Coronary artery (tissue), 2 donors: ENCODE results near the gene SLC13A5.

ENCODE experiments used
- DNase-seq: peaks from one replicate; pipeline ENCODE4 v3.0.0-alpha.2; 2017; ENCODE audit warnings: low spot score
- H3K27ac ChIP-seq, 2 donors: fragments of 200-600 bp; sonication (generic); one replicate each; pipeline ENCODE4 v1.5.1; 2016 to 2019
- H3K4me3 ChIP-seq: fragments of 200-600 bp; sonication (generic); 2 replicates; pipeline ENCODE4 v1.5.1; 2016; ENCODE audit warnings: mild to moderate bottlenecking, moderate library complexity
- TF ChIP-seq, protein P1 (sequence below): fragments of 200-600 bp; sonication (generic); IDR thresholded peaks from one replicate; pipeline ENCODE4 v1.5.1; 2019; ENCODE audit warnings: antibody characterized with exemption

SLC13A5 gene

DNA sequence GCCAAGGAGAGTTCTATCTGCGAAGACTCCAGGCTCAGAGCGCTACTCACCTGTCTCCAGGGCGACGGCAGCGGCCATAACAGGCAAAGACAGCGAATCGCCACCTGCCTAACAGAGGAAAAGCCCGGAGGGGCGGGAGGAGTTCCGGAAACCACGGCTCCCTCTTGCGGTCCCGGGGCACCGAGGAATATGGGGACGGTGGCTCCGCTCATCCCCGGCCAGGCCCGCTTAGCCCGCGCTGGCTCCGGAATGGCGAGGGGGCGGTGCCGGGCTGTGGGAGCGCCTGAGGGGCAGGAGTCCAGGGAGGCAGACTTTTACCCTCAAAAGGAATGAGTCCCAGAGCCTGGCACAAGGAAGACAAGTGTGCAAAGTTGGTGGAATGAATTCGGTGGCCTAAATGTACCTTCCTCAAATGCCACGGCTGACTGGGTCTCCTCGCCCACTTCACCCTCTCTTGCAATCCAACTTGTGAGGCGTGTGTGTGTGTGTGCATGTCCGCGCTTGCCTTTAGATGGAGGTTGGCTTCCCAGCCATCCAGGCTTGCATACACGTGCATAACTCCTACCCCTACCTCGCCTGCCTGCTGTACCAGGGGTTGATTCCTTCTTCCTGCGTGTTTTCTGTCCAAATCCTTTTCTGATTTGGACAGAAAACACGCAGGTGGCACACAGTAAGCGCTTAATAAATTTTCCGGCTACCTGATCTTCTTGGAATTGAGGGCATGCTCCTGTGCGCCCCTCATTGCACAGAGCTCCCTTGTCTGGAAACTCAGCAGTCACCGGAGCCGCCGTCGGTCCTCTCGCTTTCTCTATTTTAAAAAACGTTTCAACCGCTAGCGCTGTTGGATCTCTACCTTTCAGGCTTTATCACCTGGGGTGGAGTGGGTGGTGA, 58.1 kb downstream of the SLC13A5 start:
- H3K27ac ChIP-seq = no peak overlapping the region
- TF ChIP-seq, protein P1, sequence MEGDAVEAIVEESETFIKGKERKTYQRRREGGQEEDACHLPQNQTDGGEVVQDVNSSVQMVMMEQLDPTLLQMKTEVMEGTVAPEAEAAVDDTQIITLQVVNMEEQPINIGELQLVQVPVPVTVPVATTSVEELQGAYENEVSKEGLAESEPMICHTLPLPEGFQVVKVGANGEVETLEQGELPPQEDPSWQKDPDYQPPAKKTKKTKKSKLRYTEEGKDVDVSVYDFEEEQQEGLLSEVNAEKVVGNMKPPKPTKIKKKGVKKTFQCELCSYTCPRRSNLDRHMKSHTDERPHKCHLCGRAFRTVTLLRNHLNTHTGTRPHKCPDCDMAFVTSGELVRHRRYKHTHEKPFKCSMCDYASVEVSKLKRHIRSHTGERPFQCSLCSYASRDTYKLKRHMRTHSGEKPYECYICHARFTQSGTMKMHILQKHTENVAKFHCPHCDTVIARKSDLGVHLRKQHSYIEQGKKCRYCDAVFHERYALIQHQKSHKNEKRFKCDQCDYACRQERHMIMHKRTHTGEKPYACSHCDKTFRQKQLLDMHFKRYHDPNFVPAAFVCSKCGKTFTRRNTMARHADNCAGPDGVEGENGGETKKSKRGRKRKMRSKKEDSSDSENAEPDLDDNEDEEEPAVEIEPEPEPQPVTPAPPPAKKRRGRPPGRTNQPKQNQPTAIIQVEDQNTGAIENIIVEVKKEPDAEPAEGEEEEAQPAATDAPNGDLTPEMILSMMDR = no peak
- H3K4me3 ChIP-seq = peak overlapping the region; percentile 27
- no peak for DNase-seq

- H3K4me3 ChIP-seq = peak overlapping the region; percentile 70
- TF ChIP-seq, protein P1 = no peak
- peak overlapping the region; percentile 40 to 49 for H3K27ac ChIP-seq
- no peak for DNase-seq
Measured at GRCh38 chr17:6651919-6652452, 61.2 kb downstream of the SLC13A5 start.

- DNase-seq = peak; percentile 97
- H3K27ac ChIP-seq = peak within 1 kb of the TSS; percentile 40 to 54
- H3K4me3 ChIP-seq = peak within 1 kb of the TSS; percentile 70
- TF ChIP-seq, protein P1 = no peak
Measured at GRCh38 chr17:6651354-6651918, 61.7 kb downstream of the SLC13A5 start, which contains the start of the genes C17orf100 and MED31. TSS of gene C17orf100 (plus strand) at chr17:6651762. CDS start at chr17:6651914, 152 bp downstream. TSS of gene MED31 (minus strand) at chr17:6651605. CDS start at chr17:6651528, 77 bp downstream.

- no peak for DNase-seq
- Histone ChIP-seq H3K4me3 (no peak overlapping the region), H3K27ac (no peak overlapping the region)
- TF ChIP-seq, protein P1 = no peak
Measured at GRCh38 chr17:6648181-6648580, 65.0 kb downstream of the SLC13A5 start.

GRCh38 chr17:6643451-6644125, 69.6 kb downstream of the SLC13A5 start:
- no peak for DNase-seq
- no peak overlapping the region for H3K4me3 ChIP-seq
- H3K27ac ChIP-seq = no peak overlapping the region
- TF ChIP-seq, protein P1 = no peak

DNA sequence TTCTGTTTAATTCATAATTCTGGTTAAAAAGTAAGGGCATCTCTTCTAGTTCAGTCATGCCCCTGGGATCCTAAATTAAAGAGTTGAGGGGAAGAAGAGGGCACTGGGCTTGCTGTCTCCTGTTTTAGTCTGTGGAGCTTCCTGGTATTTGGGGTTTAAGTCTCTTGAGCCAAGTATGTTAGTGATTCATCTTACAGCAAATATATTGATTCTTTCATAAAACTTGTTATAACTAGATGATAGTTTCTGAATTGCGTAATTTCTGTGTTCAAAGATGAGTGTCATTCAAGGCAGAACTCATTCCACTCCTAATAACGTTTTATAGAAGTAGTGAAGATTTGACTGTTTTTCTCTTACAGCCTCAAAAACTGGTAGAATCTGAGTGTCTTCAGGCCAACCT, 70.6 kb downstream of the SLC13A5 start:
- Histone ChIP-seq H3K27ac (no peak overlapping the region), H3K4me3 (no peak overlapping the region)
- DNase-seq = no peak
- TF ChIP-seq, protein P1 = no peak
